Transverse colon (tissue), 4 donors: Measurements from ENCODE around the gene ACE. TPM values are rescaled to one million over a fixed set of nuclear protein-coding genes. Genes with fewer than 3 reads are reported as not detected.

ENCODE experiments used
- DNase-seq: peaks from one replicate; pipeline ENCODE4 v3.0.0-alpha.2; 2019
- H3K27ac ChIP-seq, 4 donors: fragments of 200-600 bp; sonication (generic); 2 replicates each; pipeline ENCODE4 v1.5.1; 2016 to 2018; ENCODE audit warnings: inconsistent platforms in 4 of 4
- H3K27me3 ChIP-seq: fragments of 200-600 bp; sonication (generic); 2 replicates; pipeline ENCODE4 v1.5.1; 2017; ENCODE audit warnings: inconsistent platforms
- H3K36me3 ChIP-seq, 4 donors: fragments of 200-600 bp; sonication (generic); 2 replicates each; pipeline ENCODE4 v1.5.1; 2017 to 2019; ENCODE audit warnings: inconsistent platforms in 4 of 4
- H3K4me1 ChIP-seq, 4 donors: fragments of 200-600 bp; sonication (generic); 2 replicates each; pipeline ENCODE4 v1.5.1; 2017 to 2020; ENCODE audit warnings: inconsistent platforms in 4 of 4
- H3K4me3 ChIP-seq, 4 donors: fragments of 200-600 bp; sonication (generic); 1 replicate in 1 of 4; 2 replicates in 3 of 4; pipeline versions ENCODE4 v1.5.1 to v1.6.1; 2017 to 2019; ENCODE audit warnings: inconsistent platforms in 4 of 4
- H3K9me3 ChIP-seq, 2 donors: fragments of 200-600 bp; sonication (generic); 2 replicates each; pipeline ENCODE4 v1.5.1; 2017 to 2019; ENCODE audit warnings: inconsistent platforms in 2 of 2
- CTCF ChIP-seq, 5 experiments: fragments of 200-600 bp in 3 of 5; fragments of 450-650 bp in 2 of 5; sonication (generic) in 3 of 5; IDR thresholded peaks; 1 replicate in 2 of 5; 2 replicates in 3 of 5; pipeline ENCODE4 v1.5.1; 2016 to 2017; ENCODE audit warnings: antibody characterized with exemption in 5 of 5, inconsistent platforms in 3 of 5, mild to moderate bottlenecking in 2 of 5, moderate library complexity in 1 of 5
- EP300 ChIP-seq: sonication (generic); formaldehyde crosslinking; IDR thresholded peaks from one replicate; pipeline ENCODE4 v1.6.1; 2017; ENCODE audit warnings: antibody characterized with exemption, low read depth
- POLR2A ChIP-seq: fragments of 450-650 bp; IDR thresholded peaks from one replicate; pipeline ENCODE4 v1.6.1; 2016; ENCODE audit warnings: antibody characterized with exemption, mild to moderate bottlenecking, moderate library complexity
- POLR2AphosphoS5 ChIP-seq, 3 donors: sonication (generic); formaldehyde crosslinking; IDR thresholded peaks; one replicate each; pipeline ENCODE4 v1.6.1; 2016; ENCODE audit warnings: antibody characterized with exemption in 3 of 3
- WGBS, 2 donors: methylation state at CpG; one replicate each; pipeline ENCODE4 v1.1.5; 2018; ENCODE audit warnings: low coverage in 1 of 2; 5-methylcytosine and 5-hydroxymethylcytosine counted together
- in situ Hi-C, 4 donors: fragments of 200-750 bp; cut with MboI; loops; one replicate each; pipeline versions ENCODE4 v1.15.0 to v1.15.1; 2017; ENCODE audit warnings: low sequenced_read_pairs in 3 of 4, low pct_ligation_motif_present in 1 of 4, low pct_unique_long_range_greater_than_20kb in 1 of 4
- intact Hi-C: fragments of 100-400 bp; cut with DNase I; formaldehyde crosslinking; loops from one replicate; pipeline ENCODE4 v1.15.1; 2023; ENCODE audit warnings: low total_unique reads
- total RNA-seq, 4 donors: library from RNA; depleted of rRNA; stranded (reverse); fragments of >200 nt; gene quantifications; one replicate each; pipeline ENCODE4 v1.1.0, GENCODE V29; 2016

Gene ACE
- total RNA-seq, 4 donors from 2014 or later, result 6.0 to 56.7 (median 28.0) TPM

- no peaks in the 10 kb centered on the region for H3K4me1 ChIP-seq
- H3K9me3 ChIP-seq, result no peaks in the 10 kb centered on the region
- no peak for DNase-seq
- H3K4me3 ChIP-seq, result no peak overlapping the region
- 88 to 100% methylated on average over 2 to 7 of the region's 10 CpGs for WGBS, 2 donors
- no peaks in the 10 kb centered on the region for H3K27me3 ChIP-seq
- intact Hi-C loops, result loop anchor here (10.0 kb wide), 1 partner anchor 86 kb away; the partner anchor contains the start of gene CYB561
- in situ Hi-C loops, result no loop called here
- no peaks in the 10 kb centered on the region for H3K36me3 ChIP-seq
- TF ChIP-seq POLR2A (no peak), POLR2AphosphoS5 (IDR thresholded peaks at IDR 0.05) (no peak), EP300 (no peak)
- no peak overlapping the region for H3K27ac ChIP-seq
Observed at GRCh38 chr17:63531022-63531965, 54.4 kb downstream of the ACE start.

GRCh38 chr17:63533433-63534077 is 56.7 kb downstream of the ACE start:
- in situ Hi-C loops (no loop called here), intact Hi-C loops (loop anchor here (10.0 kb wide), 1 partner anchor 89 kb away; the partner anchor contains the start of gene CYB561)
- no peak for DNase-seq
- Histone ChIP-seq H3K9me3 (no peaks in the 10 kb centered on the region), H3K4me3 (no peak overlapping the region), H3K27me3 (peaks cover 18% of the 10 kb centered on the region), H3K36me3 (no peaks in the 10 kb centered on the region), H3K4me1 (peaks cover 6 to 9% (median 8%) of the 10 kb centered on the region in 4 donors), H3K27ac (no peak overlapping the region)
- 70 to 90% methylated on average over 4 to 20 of the region's 20 CpGs for WGBS, 2 donors
- TF ChIP-seq POLR2AphosphoS5 (IDR thresholded peaks at IDR 0.05) (no peak), CTCF (IDR thresholded peaks at IDR 0.05) (no peak), POLR2A (no peak), EP300 (no peak)

GRCh38 chr17:63534078-63534570 is 57.3 kb downstream of the ACE start:
- no peak for DNase-seq
- no peak overlapping the region for H3K27ac ChIP-seq
- intact Hi-C loops, result loop anchor here (10.0 kb wide), 1 partner anchor 89 kb away; the partner anchor contains the start of gene CYB561
- H3K4me3 ChIP-seq, result no peak overlapping the region
- H3K36me3 ChIP-seq, result no peaks in the 10 kb centered on the region
- no peak for TF ChIP-seq EP300
- no peak for TF ChIP-seq POLR2AphosphoS5 (IDR thresholded peaks at IDR 0.05)
- no peak for TF ChIP-seq POLR2A
- H3K27me3 ChIP-seq, result peaks cover 23% of the 10 kb centered on the region
- 94% methylated on average over 15 of the region's 17 CpGs; no CpG with 5 or more reads in 1 of the 2 donors for WGBS, 2 donors
- peaks cover 6 to 10% (median 8%) of the 10 kb centered on the region in 4 donors for H3K4me1 ChIP-seq
- in situ Hi-C loops, result no loop called here
- no peaks in the 10 kb centered on the region for H3K9me3 ChIP-seq

GRCh38 chr17:63534816-63535455 is 58.1 kb downstream of the ACE start:
- H3K9me3 ChIP-seq, result no peaks in the 10 kb centered on the region
- no peak for DNase-seq
- H3K4me3 ChIP-seq, result no peak overlapping the region
- H3K36me3 ChIP-seq, result no peaks in the 10 kb centered on the region
- H3K4me1 ChIP-seq, result peaks cover 6 to 10% (median 8%) of the 10 kb centered on the region in 4 donors
- no peak for TF ChIP-seq POLR2AphosphoS5 (IDR thresholded peaks at IDR 0.05)
- TF ChIP-seq CTCF (IDR thresholded peaks at IDR 0.05), result no peak
- TF ChIP-seq EP300, result no peak
- TF ChIP-seq POLR2A, result no peak
- intact Hi-C loops, result loop anchor here (10.0 kb wide), 1 partner anchor 90 kb away; the partner anchor contains the start of gene CYB561
- in situ Hi-C loops, result no loop called here
- WGBS, 2 donors, result 80 to 85% methylated on average over 5 to 13 of the region's 13 CpGs
- H3K27me3 ChIP-seq, result peaks cover 32% of the 10 kb centered on the region
- H3K27ac ChIP-seq, result no peak overlapping the region
